Stimulated activated memory B cell treated with anti-CD40 and anti-IgM and Interleukin-4, amounts not matched to agents 10 μg/mL and 1 μg/mL and 100 μg/mL, for 72 hours (primary cell): ENCODE measurements around the gene HOXA10.
A peak's percentile ranks its signal among the peaks of the same experiment; 100 is the strongest.

Source experiments
- ATAC-seq: fragments of 150-1000 bp; cut with Tn5 transposase; 2 replicates; pipeline ENCODE4 v1.10.0; 2021
- H3K27ac Mint-ChIP-seq: one replicate; pipeline ENCODE4 v1.8.0; 2022; ENCODE audit warnings: mild to moderate bottlenecking, mixed read lengths
- H3K27me3 Mint-ChIP-seq: one replicate; pipeline ENCODE4 v1.8.0; 2022; ENCODE audit warnings: mixed read lengths
- H3K36me3 Mint-ChIP-seq: one replicate; pipeline ENCODE4 v1.8.0; 2022; ENCODE audit warnings: mixed read lengths
- H3K4me1 Mint-ChIP-seq: one replicate; pipeline ENCODE4 v1.8.0; 2022; ENCODE audit warnings: mixed read lengths
- H3K4me3 Mint-ChIP-seq: one replicate; pipeline ENCODE4 v1.8.0; 2022; ENCODE audit warnings: mild to moderate bottlenecking, moderate library complexity, mixed read lengths
- H3K9me3 Mint-ChIP-seq: one replicate; pipeline ENCODE4 v1.8.0; 2022; ENCODE audit warnings: mixed read lengths

HOXA10 gene

GRCh38 chr7:27179030-27179429, 4.9 kb upstream of the HOXA10 start:
- peaks cover 24% of the 10 kb centered on the region for H3K4me1 Mint-ChIP-seq
- ATAC-seq = no peak
- H3K4me3 Mint-ChIP-seq = no peak overlapping the region
- no peaks in the 10 kb centered on the region for H3K9me3 Mint-ChIP-seq
- H3K27ac Mint-ChIP-seq = no peak overlapping the region
- H3K36me3 Mint-ChIP-seq = no peaks in the 10 kb centered on the region
- peaks cover 94% of the 10 kb centered on the region for H3K27me3 Mint-ChIP-seq

GRCh38 chr7:27178366-27178765, 4.2 kb upstream of the HOXA10 start:
- Mint-ChIP-seq H3K9me3 (no peaks in the 10 kb centered on the region), H3K27ac (no peak overlapping the region), H3K4me3 (no peak overlapping the region), H3K4me1 (peaks cover 24% of the 10 kb centered on the region), H3K36me3 (no peaks in the 10 kb centered on the region), H3K27me3 (peaks cover 92% of the 10 kb centered on the region)
- ATAC-seq = no peak

DNA sequence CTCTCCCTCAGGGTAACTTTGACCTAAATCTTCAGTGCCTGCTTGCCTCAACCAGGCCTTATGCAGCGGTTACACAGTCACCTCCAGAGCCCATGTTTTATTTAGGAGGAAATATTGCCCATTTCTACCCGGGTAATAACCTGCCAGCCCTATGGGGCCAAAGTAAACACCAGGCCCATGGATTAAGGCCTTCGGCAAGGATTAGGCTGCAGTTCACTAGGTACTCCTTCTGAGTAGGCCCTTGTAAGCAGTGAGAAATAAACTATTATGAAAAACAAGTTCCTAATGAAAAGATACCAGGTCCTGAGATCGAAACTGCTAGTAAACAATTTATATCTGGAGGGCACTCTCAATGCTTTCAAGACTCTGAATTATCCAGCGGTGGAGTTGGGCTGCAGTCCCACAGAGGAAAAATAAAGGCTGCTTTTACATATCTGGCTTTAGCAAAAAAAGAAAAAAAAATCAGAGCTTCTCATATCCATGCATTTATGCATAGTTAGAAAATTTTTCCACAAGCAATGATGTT, 3.7 kb upstream of the HOXA10 start:
- H3K4me3 Mint-ChIP-seq = no peak overlapping the region
- ATAC-seq = no peak
- H3K9me3 Mint-ChIP-seq = no peaks in the 10 kb centered on the region
- H3K27ac Mint-ChIP-seq = no peak overlapping the region
- peaks cover 89% of the 10 kb centered on the region for H3K27me3 Mint-ChIP-seq
- no peaks in the 10 kb centered on the region for H3K36me3 Mint-ChIP-seq
- peaks cover 22% of the 10 kb centered on the region for H3K4me1 Mint-ChIP-seq

GRCh38 chr7:27176962-27177794, 3.1 kb upstream of the HOXA10 start:
- Mint-ChIP-seq H3K27me3 (peaks cover 89% of the 10 kb centered on the region), H3K4me1 (peaks cover 22% of the 10 kb centered on the region), H3K9me3 (no peaks in the 10 kb centered on the region), H3K27ac (no peak overlapping the region), H3K4me3 (no peak overlapping the region), H3K36me3 (no peaks in the 10 kb centered on the region)
- ATAC-seq = no peak

DNA sequence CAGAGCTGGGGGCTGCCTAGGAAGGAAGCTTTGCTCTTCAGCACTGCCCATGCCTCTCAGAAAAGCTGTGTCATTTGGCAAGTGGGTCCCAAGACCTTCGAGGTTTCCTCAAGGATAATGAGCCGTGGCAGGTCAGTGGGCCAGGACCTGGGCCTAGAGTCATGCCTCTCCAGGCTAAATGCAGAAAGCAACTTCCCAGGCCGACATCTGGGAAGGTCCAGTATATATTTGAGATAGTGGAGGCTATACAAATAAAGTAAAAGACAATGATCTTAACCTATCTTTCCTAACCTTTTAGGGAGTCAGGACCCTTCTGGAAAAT, 2.4 kb upstream of the HOXA10 start:
- H3K4me1 Mint-ChIP-seq = peaks cover 29% of the 10 kb centered on the region
- H3K27me3 Mint-ChIP-seq = peaks cover 89% of the 10 kb centered on the region
- H3K9me3 Mint-ChIP-seq = no peaks in the 10 kb centered on the region
- no peak overlapping the region for H3K4me3 Mint-ChIP-seq
- H3K27ac Mint-ChIP-seq = no peak overlapping the region
- no peaks in the 10 kb centered on the region for H3K36me3 Mint-ChIP-seq
- ATAC-seq = no peak

- Mint-ChIP-seq H3K27me3 (peaks cover 89% of the 10 kb centered on the region), H3K4me1 (peaks cover 32% of the 10 kb centered on the region), H3K27ac (no peak overlapping the region), H3K4me3 (no peak overlapping the region), H3K9me3 (no peaks in the 10 kb centered on the region), H3K36me3 (no peaks in the 10 kb centered on the region)
- ATAC-seq = no peak
Measured at GRCh38 chr7:27175626-27176523, 1.8 kb upstream of the HOXA10 start.

DNA sequence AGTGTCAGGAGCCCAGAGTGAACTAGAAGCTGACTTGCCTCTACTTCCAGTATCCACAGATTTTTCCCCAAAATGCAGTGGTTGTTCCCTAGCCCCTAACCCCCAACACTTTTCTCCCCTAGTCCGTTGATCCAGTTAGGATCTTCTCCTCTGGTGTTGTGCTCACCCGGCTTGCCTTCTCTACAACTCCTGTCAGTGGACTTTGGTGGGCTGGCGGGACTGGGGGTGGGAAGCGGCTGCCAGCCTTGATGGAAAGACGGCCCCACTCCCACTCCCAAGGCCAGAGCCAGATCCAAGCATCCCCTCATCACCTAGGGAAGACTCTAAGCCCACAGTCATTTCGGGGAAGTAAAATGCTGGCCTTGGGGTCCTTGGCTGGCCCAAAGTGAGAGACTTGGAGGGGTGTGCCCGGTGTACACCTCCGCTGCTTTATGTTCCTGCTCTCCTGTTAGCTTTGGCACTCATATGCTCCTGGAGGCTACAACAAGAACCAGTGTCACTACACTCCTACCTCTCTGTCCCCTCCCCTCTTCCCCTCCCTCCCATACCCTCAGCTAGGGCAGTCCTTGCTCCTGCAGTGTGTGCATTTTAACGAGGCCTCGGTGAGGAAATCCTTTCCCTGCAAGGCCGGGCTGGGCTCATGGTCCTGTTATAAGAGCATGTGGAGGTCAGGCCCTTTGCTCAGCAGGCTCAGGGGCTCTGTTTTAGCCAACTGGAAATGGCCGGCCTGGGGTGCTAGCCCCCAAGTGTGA, 930 bp upstream of the HOXA10 start:
- Mint-ChIP-seq H3K9me3 (no peaks in the 10 kb centered on the region), H3K4me1 (peaks cover 26% of the 10 kb centered on the region), H3K36me3 (no peaks in the 10 kb centered on the region), H3K4me3 (peak overlapping the region; percentile 56), H3K27me3 (peaks cover 89% of the 10 kb centered on the region), H3K27ac (no peak overlapping the region)
- no peak for ATAC-seq

- Mint-ChIP-seq H3K36me3 (no peaks in the 10 kb centered on the region), H3K4me1 (peaks cover 23% of the 10 kb centered on the region), H3K4me3 (no peak overlapping the region), H3K27ac (no peak overlapping the region), H3K27me3 (peaks cover 83% of the 10 kb centered on the region), H3K9me3 (no peaks in the 10 kb centered on the region)
- ATAC-seq = peak; percentile 59
Measured at GRCh38 chr7:27173511-27173955, 587 bp downstream of the HOXA10 start.

DNA sequence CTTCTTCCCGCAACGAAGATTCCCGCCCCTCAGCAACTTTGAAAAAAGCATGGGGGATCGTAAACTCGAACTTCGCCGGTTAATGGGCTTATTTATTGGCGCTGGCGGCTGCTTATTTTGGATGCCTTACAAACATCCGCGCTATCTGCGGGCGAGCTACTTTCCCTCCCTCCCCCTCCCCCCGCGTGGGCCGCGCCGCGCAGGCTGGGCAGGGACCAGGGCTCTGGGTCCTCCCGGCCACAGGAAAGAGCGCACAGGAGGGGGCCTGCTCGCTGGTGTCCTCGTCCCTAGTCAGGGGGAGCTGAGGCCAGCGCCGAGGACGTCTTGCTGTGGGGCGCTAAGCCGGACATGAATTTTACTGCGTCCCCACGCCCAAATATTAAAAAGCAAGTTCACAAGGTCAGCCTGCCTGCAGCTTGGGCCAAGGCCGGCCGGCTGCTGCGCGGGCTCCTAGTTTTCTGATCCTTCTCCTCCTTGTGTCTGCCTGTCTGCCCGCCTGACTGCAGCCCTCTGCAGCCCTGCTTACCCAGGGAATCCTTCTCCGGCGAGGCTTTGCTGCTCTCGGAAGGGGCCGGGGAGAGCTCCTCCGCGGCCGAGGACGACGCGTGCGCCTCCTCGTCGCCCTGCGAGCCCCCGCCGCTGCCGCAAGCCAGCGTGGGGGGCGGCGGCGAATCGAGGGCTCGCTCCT, 1.2 kb downstream of the HOXA10 start:
- Mint-ChIP-seq H3K27ac (no peak overlapping the region), H3K4me1 (peaks cover 25% of the 10 kb centered on the region), H3K4me3 (peak overlapping the region; percentile 23), H3K36me3 (no peaks in the 10 kb centered on the region), H3K27me3 (peaks cover 83% of the 10 kb centered on the region), H3K9me3 (no peaks in the 10 kb centered on the region)
- no peak for ATAC-seq

- Mint-ChIP-seq H3K4me3 (peak overlapping the region; percentile 47), H3K27ac (no peak overlapping the region), H3K4me1 (peaks cover 25% of the 10 kb centered on the region), H3K9me3 (no peaks in the 10 kb centered on the region), H3K36me3 (no peaks in the 10 kb centered on the region), H3K27me3 (peaks cover 83% of the 10 kb centered on the region)
- ATAC-seq = no peak
Measured at GRCh38 chr7:27172315-27172774, 1.8 kb downstream of the HOXA10 start.

DNA sequence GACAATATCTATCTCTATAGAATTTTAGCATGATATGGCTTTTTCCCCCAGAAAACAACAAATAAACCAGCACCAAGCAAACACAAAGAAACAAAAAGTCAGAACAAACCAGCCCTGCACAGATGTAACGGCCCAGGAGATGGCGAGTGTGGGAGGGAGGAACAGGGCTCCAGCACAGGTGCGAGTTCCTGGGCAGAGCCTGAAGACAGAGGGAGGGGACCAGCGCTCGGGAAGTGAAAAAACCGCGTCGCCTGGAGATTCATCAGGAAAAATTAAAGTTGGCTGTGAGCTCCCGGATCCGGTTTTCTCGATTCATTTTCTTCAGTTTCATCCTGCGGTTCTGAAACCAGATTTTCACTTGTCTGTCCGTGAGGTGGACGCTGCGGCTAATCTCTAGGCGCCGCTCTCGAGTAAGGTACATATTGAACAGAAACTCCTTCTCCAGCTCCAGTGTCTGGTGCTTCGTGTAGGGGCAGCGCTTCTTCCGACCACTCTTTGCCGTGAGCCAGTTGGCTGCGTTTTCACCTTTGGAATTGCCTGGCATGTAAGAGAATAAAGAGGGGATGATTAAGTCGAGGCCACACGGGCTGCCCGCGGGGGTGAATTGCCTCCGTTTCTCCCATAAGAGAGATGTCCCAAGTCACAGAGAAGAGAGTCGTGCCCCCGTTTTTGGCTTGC, 2.3 kb downstream of the HOXA10 start:
- Mint-ChIP-seq H3K36me3 (no peaks in the 10 kb centered on the region), H3K4me3 (no peak overlapping the region), H3K27ac (no peak overlapping the region), H3K27me3 (peaks cover 83% of the 10 kb centered on the region), H3K4me1 (peaks cover 25% of the 10 kb centered on the region), H3K9me3 (no peaks in the 10 kb centered on the region)
- no peak for ATAC-seq

DNA sequence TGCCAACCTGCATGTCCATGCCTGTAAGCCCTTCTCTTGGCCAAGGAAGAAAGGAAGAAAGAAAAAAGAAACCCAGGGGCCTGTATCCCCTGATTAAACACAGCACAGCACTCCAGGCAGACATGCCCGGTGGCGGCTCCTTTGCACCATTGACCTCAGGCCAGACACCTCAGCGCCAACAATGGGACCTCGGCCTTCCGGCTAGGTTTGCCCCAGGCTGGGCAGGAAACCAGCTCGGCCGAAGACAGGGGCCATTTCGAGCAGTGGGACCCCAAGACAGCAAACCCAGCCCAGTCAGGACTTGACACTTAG, 2.8 kb downstream of the HOXA10 start:
- no peak overlapping the region for H3K27ac Mint-ChIP-seq
- ATAC-seq = no peak
- peaks cover 80% of the 10 kb centered on the region for H3K27me3 Mint-ChIP-seq

DNA sequence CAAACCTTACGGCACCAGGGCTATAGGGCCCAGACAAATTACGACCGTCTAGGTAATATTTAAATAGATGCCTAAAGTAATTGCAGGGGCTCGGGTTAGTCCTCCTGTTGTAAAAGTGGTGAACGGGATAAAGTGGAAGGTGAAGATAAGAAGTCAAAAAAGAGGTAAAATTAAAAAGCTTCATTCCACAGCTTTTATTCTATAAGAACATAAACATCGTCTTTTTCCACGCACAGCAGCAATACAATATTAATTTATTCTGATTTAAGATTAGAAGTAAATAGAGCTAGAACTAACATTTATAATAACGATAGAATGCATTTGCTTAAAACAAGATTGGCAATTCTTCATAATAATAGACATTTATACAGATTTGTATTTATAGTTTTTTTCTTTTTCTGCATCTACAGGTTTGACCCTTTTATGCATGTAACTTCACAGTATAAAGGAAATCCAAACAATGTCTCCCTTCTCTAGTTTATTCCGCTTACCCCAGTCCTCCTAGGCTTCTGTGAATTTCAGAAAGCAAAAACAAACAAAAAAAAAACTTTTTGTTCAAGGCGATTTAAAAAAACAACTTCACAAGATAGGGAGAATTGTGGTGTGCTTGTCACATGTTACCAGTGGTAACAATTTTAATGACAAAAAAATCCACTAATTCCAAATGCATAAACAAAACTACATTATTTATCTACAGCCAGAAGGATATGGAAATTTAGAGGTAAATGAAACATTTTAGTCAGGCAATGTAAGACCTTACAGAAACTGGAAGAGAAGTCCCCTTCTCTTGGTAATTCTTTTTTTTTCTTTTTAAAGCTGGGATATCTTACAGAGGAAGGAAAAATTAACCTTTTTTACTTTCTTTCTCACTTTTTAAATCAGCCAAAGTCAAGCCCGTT, 3.4 kb downstream of the HOXA10 start:
- H3K27ac Mint-ChIP-seq = no peak overlapping the region
- no peaks in the 10 kb centered on the region for H3K9me3 Mint-ChIP-seq
- H3K36me3 Mint-ChIP-seq = no peaks in the 10 kb centered on the region
- peaks cover 25% of the 10 kb centered on the region for H3K4me1 Mint-ChIP-seq
- no peak overlapping the region for H3K4me3 Mint-ChIP-seq
- peaks cover 74% of the 10 kb centered on the region for H3K27me3 Mint-ChIP-seq
- ATAC-seq = no peak

More for the DNA sequence above, 2.8 kb downstream of the HOXA10 start:
- no peaks in the 10 kb centered on the region for H3K36me3 Mint-ChIP-seq
- H3K4me3 Mint-ChIP-seq = no peak overlapping the region
- peaks cover 25% of the 10 kb centered on the region for H3K4me1 Mint-ChIP-seq
- H3K9me3 Mint-ChIP-seq = no peaks in the 10 kb centered on the region
